HG03045 (cell line): ENCODE results near the gene PCDHGC4.
A peak's percentile ranks its signal among the peaks of the same experiment; 100 is the strongest.

ENCODE experiments used
- ATAC-seq: cut with Tn5 transposase; IDR thresholded peaks from one replicate; pipeline ENCODE4 v1.9.1; 2021; ENCODE audit warnings: mild to moderate bottlenecking, moderate library complexity; ENCODE audit not compliant: unreplicated experiment

The PCDHGC4 gene

GRCh38 chr5:141490271-141490670 lies 5.4 kb downstream of the PCDHGC4 start:
- ATAC-seq, result no peak

GRCh38 chr5:141490771-141491170 lies 5.9 kb downstream of the PCDHGC4 start:
- ATAC-seq, result no peak

GRCh38 chr5:141491323-141492167 lies 6.7 kb downstream of the PCDHGC4 start:
- ATAC-seq, result no peak

GRCh38 chr5:141492168-141492885 lies 7.5 kb downstream of the PCDHGC4 start:
- no peak for ATAC-seq

GRCh38 chr5:141493500-141494422 lies 8.9 kb downstream of the PCDHGC4 start:
- no peak for ATAC-seq

GRCh38 chr5:141494761-141495452 lies 10.1 kb downstream of the PCDHGC4 start:
- no peak for ATAC-seq

- ATAC-seq, result no peak
Measured at GRCh38 chr5:141495453-141495811, 10.6 kb downstream of the PCDHGC4 start.

GRCh38 chr5:141496038-141496437 lies 11.2 kb downstream of the PCDHGC4 start:
- no peak for ATAC-seq

GRCh38 chr5:141501761-141502160 lies 16.9 kb downstream of the PCDHGC4 start:
- no peak for ATAC-seq

- no peak for ATAC-seq
Measured at GRCh38 chr5:141503681-141504080, 18.9 kb downstream of the PCDHGC4 start.

- ATAC-seq, result no peak
Measured at GRCh38 chr5:141504216-141504615, 19.4 kb downstream of the PCDHGC4 start.

GRCh38 chr5:141506381-141507155 lies 21.7 kb downstream of the PCDHGC4 start:
- no peak for ATAC-seq

- ATAC-seq, result peak; percentile 31
Measured at GRCh38 chr5:141507387-141508091, 22.7 kb downstream of the PCDHGC4 start.

- ATAC-seq, result no peak
Measured at GRCh38 chr5:141508440-141508797, 23.6 kb downstream of the PCDHGC4 start.

- no peak for ATAC-seq
Measured at GRCh38 chr5:141508798-141509611, 24.2 kb downstream of the PCDHGC4 start.

- no peak for ATAC-seq
Measured at GRCh38 chr5:141510160-141510559, 25.3 kb downstream of the PCDHGC4 start.

- ATAC-seq, result peak; percentile 31
Measured at GRCh38 chr5:141510850-141511601, 26.2 kb downstream of the PCDHGC4 start.
